Mesenchymal stem cell (in vitro differentiated cells and primary cell): ENCODE measurements around the gene MIB2.

Experiments used
- DNase-seq: peaks from one replicate; pipeline ENCODE4 v3.0.0-alpha.2; 2013
- H2AFZ ChIP-seq: one replicate; pipeline ENCODE4 v1.6.1; 2013; ENCODE audit warnings: low read depth, mild to moderate bottlenecking, control low read depth, inconsistent platforms, low read length, moderate library complexity
- H2AK5ac ChIP-seq: 2 replicates; pipeline ENCODE4 v1.6.1; 2013; ENCODE audit warnings: low read length, moderate library complexity, mild to moderate bottlenecking, inconsistent platforms; ENCODE audit not compliant: severe bottlenecking
- H2BK120ac ChIP-seq: one replicate; pipeline ENCODE4 v1.6.1; 2013; ENCODE audit warnings: low read depth, mild to moderate bottlenecking, inconsistent platforms, low read length, moderate library complexity
- H2BK12ac ChIP-seq, 2 experiments: one replicate each; pipeline ENCODE4 v1.6.1; 2013; ENCODE audit warnings: inconsistent platforms in 2 of 2, low read length in 2 of 2, mild to moderate bottlenecking in 2 of 2, moderate library complexity in 2 of 2, control low read depth in 1 of 2
- H2BK15ac ChIP-seq: one replicate; pipeline ENCODE4 v1.6.1; 2013; ENCODE audit warnings: mild to moderate bottlenecking, low read depth, inconsistent platforms; ENCODE audit not compliant: poor library complexity, severe bottlenecking
- H2BK5ac ChIP-seq: 2 replicates; pipeline ENCODE4 v1.6.1; 2013; ENCODE audit warnings: low read depth, mild to moderate bottlenecking, low read length, control low read depth, inconsistent platforms; ENCODE audit not compliant: poor library complexity, severe bottlenecking
- H3K14ac ChIP-seq, 2 experiments: one replicate each; pipeline ENCODE4 v1.6.1; 2013; ENCODE audit warnings: inconsistent platforms in 2 of 2, low read length in 2 of 2, control low read depth in 1 of 2, mild to moderate bottlenecking in 1 of 2, moderate library complexity in 1 of 2
- H3K18ac ChIP-seq, 2 experiments: one replicate each; pipeline ENCODE4 v1.6.1; 2013; ENCODE audit warnings: inconsistent platforms in 2 of 2, low read length in 2 of 2, control low read depth in 1 of 2, low read depth in 1 of 2, mild to moderate bottlenecking in 1 of 2
- H3K23ac ChIP-seq, 2 experiments: one replicate each; pipeline ENCODE4 v1.6.1; 2013; ENCODE audit warnings: inconsistent platforms in 2 of 2, low read length in 2 of 2, mild to moderate bottlenecking in 2 of 2, moderate library complexity in 2 of 2, control low read depth in 1 of 2
- H3K27ac ChIP-seq: 2 replicates; pipeline ENCODE4 v1.5.1; 2013; ENCODE audit warnings: mild to moderate bottlenecking, moderate library complexity, low read length, control low read depth, inconsistent platforms; ENCODE audit not compliant: poor library complexity, severe bottlenecking
- H3K27me3 ChIP-seq, 2 experiments: 2 replicates each; pipeline versions ENCODE4 v1.6.1 to v1.7.0; 2013; ENCODE audit warnings: low read length in 2 of 2, mild to moderate bottlenecking in 2 of 2, moderate library complexity in 2 of 2, control low read depth in 1 of 2, inconsistent platforms in 1 of 2; ENCODE audit not compliant: control insufficient read depth in 1 of 2, insufficient read depth in 1 of 2
- H3K36me3 ChIP-seq, 2 experiments: 2 replicates each; pipeline versions ENCODE4 v1.6.1 to v1.7.0; 2013; ENCODE audit warnings: low read length in 2 of 2, control low read depth in 1 of 2, inconsistent platforms in 1 of 2, low read depth in 1 of 2, mild to moderate bottlenecking in 1 of 2; ENCODE audit not compliant: insufficient read depth in 2 of 2, control insufficient read depth in 1 of 2
- H3K4ac ChIP-seq, 2 experiments: one replicate each; pipeline ENCODE4 v1.6.1; 2013; ENCODE audit warnings: inconsistent platforms in 2 of 2, low read length in 2 of 2, mild to moderate bottlenecking in 2 of 2, moderate library complexity in 2 of 2, control low read depth in 1 of 2, low read depth in 1 of 2
- H3K4me1 ChIP-seq: 2 replicates; pipeline ENCODE4 v1.6.1; 2013; ENCODE audit warnings: low read depth, low read length, control low read depth; ENCODE audit not compliant: control insufficient read depth, insufficient read depth
- H3K4me2 ChIP-seq: 2 replicates; pipeline ENCODE4 v1.6.1; 2013; ENCODE audit warnings: low read length, mild to moderate bottlenecking, inconsistent platforms; ENCODE audit not compliant: poor library complexity, severe bottlenecking
- H3K4me3 ChIP-seq, 2 experiments: 2 replicates each; pipeline versions ENCODE4 v1.5.1 to v1.7.0; 2013; ENCODE audit warnings: low read length in 2 of 2, mild to moderate bottlenecking in 2 of 2, control low read depth in 1 of 2, low read depth in 1 of 2; ENCODE audit not compliant: insufficient read depth in 1 of 2
- H3K79me1 ChIP-seq: replicated peaks from 2 replicates; pipeline ENCODE4 v1.6.1; 2013; ENCODE audit warnings: mild to moderate bottlenecking, control low read depth, low read length, inconsistent platforms; ENCODE audit not compliant: poor library complexity, severe bottlenecking
- H3K9ac ChIP-seq: 2 replicates; pipeline ENCODE4 v1.7.0; 2013; ENCODE audit warnings: mild to moderate bottlenecking, low read length, moderate library complexity
- H3K9me3 ChIP-seq: 2 replicates; pipeline ENCODE4 v1.7.0; 2013; ENCODE audit warnings: mild to moderate bottlenecking, low read length; ENCODE audit not compliant: control insufficient read depth
- H4K8ac ChIP-seq: one replicate; pipeline ENCODE4 v1.6.1; 2013; ENCODE audit warnings: inconsistent platforms, mild to moderate bottlenecking, low read length, moderate library complexity
- H4K91ac ChIP-seq: one replicate; pipeline ENCODE4 v1.6.1; 2013; ENCODE audit warnings: mild to moderate bottlenecking, low read length, inconsistent platforms
- WGBS: methylation state at CpG from one replicate; pipeline ENCODE4 v1.1.7; 2013; ENCODE audit warnings: mixed read lengths; 5-methylcytosine and 5-hydroxymethylcytosine counted together

Gene MIB2

GRCh38 chr1:1614954-1615255, 395 bp upstream of the MIB2 start:
- DNase-seq: no peak
- Histone ChIP-seq H3K36me3 (peaks cover 13 to 30% of the 10 kb centered on the region in 2 experiments), H3K23ac (peak overlapping the region in 1 of 2 experiments; percentile 83), H3K4me1 (peaks cover 25% of the 10 kb centered on the region), H3K9me3 (no peaks in the 10 kb centered on the region), H2BK15ac (no peak overlapping the region), H2AFZ (peak overlapping the region; percentile 47), H2BK12ac (no peak overlapping the region), H2AK5ac (no peak overlapping the region), H3K27ac (no peak overlapping the region), H3K27me3 (no peaks in the 10 kb centered on the region), H2BK5ac (no peak overlapping the region), H2BK120ac (no peak overlapping the region), H3K4ac (no peak overlapping the region), H3K14ac (no peak overlapping the region), H4K91ac (no peak overlapping the region), H3K4me3 (peak overlapping the region; percentile 90 to 97), H3K4me2 (peak overlapping the region; percentile 65), H3K79me1 (peaks cover 46% of the 10 kb centered on the region), H3K9ac (peak overlapping the region; percentile 99), H4K8ac (no peak overlapping the region), H3K18ac (no peak overlapping the region)
- WGBS: 2% methylated on average over 23 of the region's 23 CpGs

DNA sequence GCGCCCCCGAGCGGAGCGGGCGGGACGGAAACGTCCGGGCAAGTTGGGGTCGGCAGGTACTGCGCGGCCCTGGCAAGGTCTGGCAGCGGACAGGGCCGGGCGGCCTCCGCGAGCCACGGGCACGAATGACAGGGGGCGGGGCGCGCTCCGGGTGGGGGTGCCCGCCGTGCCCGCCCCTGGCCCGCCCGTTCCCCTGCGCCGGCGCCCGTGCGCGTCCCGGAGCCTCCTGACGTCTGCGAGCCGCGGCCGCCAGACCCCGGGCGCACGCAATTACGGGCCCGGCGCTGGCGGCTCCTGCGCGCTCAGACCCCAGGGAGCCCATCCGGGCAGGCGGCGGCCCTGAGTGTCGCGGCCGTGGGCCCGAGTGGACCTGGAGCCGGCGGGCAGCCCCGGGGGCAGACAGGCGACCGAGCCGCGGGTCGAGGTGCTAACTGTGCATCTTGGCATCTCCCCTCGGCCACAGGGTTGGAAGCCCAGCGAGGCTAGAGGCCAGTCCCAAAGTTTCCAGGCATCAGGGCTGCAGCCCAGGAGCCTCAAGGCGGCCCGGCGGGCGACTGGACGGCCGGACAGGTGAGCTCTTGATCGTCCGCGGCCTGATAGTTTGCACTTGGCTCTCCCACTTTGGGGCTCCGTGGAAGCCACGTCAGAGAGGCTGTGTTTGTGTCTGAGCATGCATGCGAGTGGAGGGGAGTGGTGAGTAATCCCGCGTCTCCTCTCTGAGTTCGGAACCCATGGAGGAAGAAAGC, 918 bp downstream of the MIB2 start:
- peak overlapping the region; percentile 49 for H2BK5ac ChIP-seq
- H3K4me1 ChIP-seq: peaks cover 28% of the 10 kb centered on the region
- peak overlapping the region in 1 of 2 experiments; percentile 95 for H3K14ac ChIP-seq
- peak overlapping the region in 1 of 2 experiments; percentile 90 for H3K4ac ChIP-seq
- peaks cover 13 to 44% of the 10 kb centered on the region in 2 experiments for H3K36me3 ChIP-seq
- no peak overlapping the region for H2AK5ac ChIP-seq
- H4K91ac ChIP-seq: peak overlapping the region; percentile 68
- peak overlapping the region; percentile 99 for H3K9ac ChIP-seq
- H2BK120ac ChIP-seq: peak overlapping the region; percentile 97
- no peaks in the 10 kb centered on the region for H3K27me3 ChIP-seq
- peak overlapping the region; percentile 90 to 97 for H3K4me3 ChIP-seq
- peak; percentile 56 for DNase-seq
- H2AFZ ChIP-seq: peak overlapping the region; percentile 84
- H3K23ac ChIP-seq: peak overlapping the region in 1 of 2 experiments; percentile 74
- peak overlapping the region; percentile 95 to 97 for H3K18ac ChIP-seq
- peak overlapping the region; percentile 85 for H3K4me2 ChIP-seq
- H2BK15ac ChIP-seq: peak overlapping the region; percentile 36
- H3K79me1 ChIP-seq: peaks cover 52% of the 10 kb centered on the region
- 16% methylated on average over 40 of the region's 80 CpGs for WGBS
- no peaks in the 10 kb centered on the region for H3K9me3 ChIP-seq
- H4K8ac ChIP-seq: peak overlapping the region; percentile 82
- H3K27ac ChIP-seq: no peak overlapping the region
- H2BK12ac ChIP-seq: peak overlapping the region in 1 of 2 experiments; percentile 54

GRCh38 chr1:1616838-1617237, 1.5 kb downstream of the MIB2 start:
- no peak overlapping the region for H3K27ac ChIP-seq
- H3K9me3 ChIP-seq: no peaks in the 10 kb centered on the region

DNA sequence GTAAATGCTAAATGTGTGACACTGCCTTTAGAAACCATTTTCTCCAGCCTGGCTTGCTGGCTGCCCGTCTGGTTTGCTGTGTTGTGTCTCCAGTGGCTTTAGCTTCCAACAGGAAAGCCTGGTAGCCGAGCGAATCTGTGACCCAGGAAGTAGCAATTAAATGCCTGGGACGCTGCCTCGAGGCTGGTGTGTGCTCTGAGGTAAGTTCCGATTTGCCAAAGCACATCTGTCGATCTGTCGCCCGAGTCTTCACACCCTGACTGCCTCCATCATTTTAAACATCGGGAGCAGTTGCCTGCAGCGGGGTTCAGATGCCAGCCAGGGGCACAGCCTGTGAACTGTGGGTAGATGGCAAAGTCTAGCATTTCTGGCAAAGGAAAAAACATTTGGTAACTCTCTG, 2.2 kb downstream of the MIB2 start:
- Histone ChIP-seq H3K79me1 (peaks cover 55% of the 10 kb centered on the region), H3K27me3 (no peaks in the 10 kb centered on the region), H2AK5ac (no peak overlapping the region), H3K23ac (no peak overlapping the region), H2BK120ac (no peak overlapping the region), H3K14ac (no peak overlapping the region), H2AFZ (no peak overlapping the region), H2BK5ac (no peak overlapping the region), H3K9ac (no peak overlapping the region), H3K4ac (no peak overlapping the region), H4K91ac (no peak overlapping the region), H3K4me1 (peaks cover 34% of the 10 kb centered on the region), H4K8ac (no peak overlapping the region), H3K27ac (no peak overlapping the region), H3K9me3 (no peaks in the 10 kb centered on the region), H3K4me3 (no peak overlapping the region), H3K36me3 (peaks cover 13 to 53% of the 10 kb centered on the region in 2 experiments), H3K4me2 (no peak overlapping the region), H2BK15ac (no peak overlapping the region), H3K18ac (no peak overlapping the region), H2BK12ac (no peak overlapping the region)
- DNase-seq: no peak
- WGBS: 96% methylated on average over 11 of the region's 11 CpGs

More at GRCh38 chr1:1616838-1617237, 1.5 kb downstream of the MIB2 start:
- peak overlapping the region; percentile 30 to 84 for H3K4ac ChIP-seq
- peaks cover 31% of the 10 kb centered on the region for H3K4me1 ChIP-seq
- H4K8ac ChIP-seq: no peak overlapping the region
- no peak overlapping the region for H2AK5ac ChIP-seq
- H2BK120ac ChIP-seq: no peak overlapping the region
- H3K14ac ChIP-seq: peak overlapping the region in 1 of 2 experiments; percentile 18
- no peak overlapping the region for H2AFZ ChIP-seq
- 84% methylated on average over 19 of the region's 19 CpGs for whole genome bisulfite sequencing
- H3K4me3 ChIP-seq: peak overlapping the region; percentile 90 to 97
- peaks cover 55% of the 10 kb centered on the region for H3K79me1 ChIP-seq
- peaks cover 13 to 50% of the 10 kb centered on the region in 2 experiments for H3K36me3 ChIP-seq
- no peaks in the 10 kb centered on the region for H3K27me3 ChIP-seq
- H3K23ac ChIP-seq: peak overlapping the region in 1 of 2 experiments; percentile 10
- H3K9ac ChIP-seq: peak overlapping the region; percentile 99
- H3K18ac ChIP-seq: no peak overlapping the region
- no peak overlapping the region for H2BK5ac ChIP-seq
- no peak overlapping the region for H4K91ac ChIP-seq
- no peak overlapping the region for H2BK12ac ChIP-seq
- H3K4me2 ChIP-seq: peak overlapping the region; percentile 85
- no peak overlapping the region for H2BK15ac ChIP-seq
- DNase-seq: no peak
